Subcutaneous abdominal adipose tissue (tissue), 5 donors: Measurements from ENCODE around the gene MARCHF3.
"Not testable (repeated sequence)": the region's sequence is repeated elsewhere in the genome, so short reads cannot be mapped to it uniquely, and the experiment has no call there.

Source experiments
- H3K27ac ChIP-seq: one replicate; pipeline ENCODE4 v1.7.0; 2013; ENCODE audit warnings: low read depth, mild to moderate bottlenecking, inconsistent platforms, low read length, moderate library complexity
- H3K27me3 ChIP-seq, 5 donors: one replicate each; pipeline ENCODE4 v1.7.0; 2013; ENCODE audit warnings: low read length in 5 of 5, inconsistent platforms in 1 of 5; ENCODE audit not compliant: control insufficient read depth in 5 of 5, insufficient read depth in 4 of 5
- H3K36me3 ChIP-seq, 5 donors: one replicate each; pipeline ENCODE4 v1.7.0; 2013; ENCODE audit warnings: low read length in 5 of 5; ENCODE audit not compliant: control insufficient read depth in 5 of 5, insufficient read depth in 5 of 5
- H3K4me1 ChIP-seq, 5 donors: one replicate each; pipeline ENCODE4 v1.7.0; 2013; ENCODE audit warnings: low read length in 5 of 5, mild to moderate bottlenecking in 3 of 5, moderate library complexity in 1 of 5; ENCODE audit not compliant: control insufficient read depth in 5 of 5, insufficient read depth in 5 of 5
- H3K4me3 ChIP-seq, 5 donors: one replicate each; pipeline ENCODE4 v1.7.0; 2013; ENCODE audit warnings: low read length in 5 of 5, low read depth in 1 of 5
- H3K9ac ChIP-seq, 5 donors: one replicate each; pipeline ENCODE4 v1.7.0; 2013; ENCODE audit warnings: low read length in 5 of 5, mild to moderate bottlenecking in 4 of 5, moderate library complexity in 3 of 5
- H3K9me3 ChIP-seq, 5 donors: one replicate each; pipeline ENCODE4 v1.7.0; 2013; ENCODE audit warnings: low read length in 5 of 5; ENCODE audit not compliant: control insufficient read depth in 5 of 5
- donor health status: healthy.
- donor health status: healthy.
- donor health status: healthy.
- donor health status: healthy.
- donor health status: healthy.

Gene MARCHF3

DNA sequence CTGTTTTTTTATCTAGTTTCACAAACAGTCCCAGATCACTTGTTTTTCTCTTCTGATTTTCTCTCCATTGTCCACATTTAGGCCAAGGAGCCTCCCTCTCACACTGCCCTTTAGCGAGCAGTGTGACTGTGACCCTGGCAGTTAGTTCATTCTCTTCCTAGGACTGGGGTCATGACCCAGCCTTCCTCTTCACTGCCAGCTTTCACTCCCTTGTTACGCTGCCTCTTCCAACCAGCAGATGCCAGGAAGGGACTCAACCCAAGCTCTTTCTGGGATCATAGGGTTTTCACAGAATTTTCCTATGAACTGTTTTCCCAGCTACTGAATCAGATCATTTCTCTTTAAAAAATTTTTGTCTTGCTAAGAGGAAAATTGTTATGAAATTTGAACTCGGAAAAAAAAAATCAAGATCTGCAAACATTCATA lies 182.5 kb downstream of the MARCHF3 start:
- Histone ChIP-seq H3K27ac (peak overlapping the region; percentile 85), H3K27me3 (no peaks in the 10 kb centered on the region), H3K36me3 (no peaks in the 10 kb centered on the region), H3K9me3 (no peaks in the 10 kb centered on the region), H3K4me3 (peak overlapping the region in 1 of 5 donors; percentile 22), H3K9ac (peak overlapping the region in 2 of 5 donors; percentile 66 to 78), H3K4me1 (peaks cover 17 to 64% (median 52%) of the 10 kb centered on the region in 5 donors)

DNA sequence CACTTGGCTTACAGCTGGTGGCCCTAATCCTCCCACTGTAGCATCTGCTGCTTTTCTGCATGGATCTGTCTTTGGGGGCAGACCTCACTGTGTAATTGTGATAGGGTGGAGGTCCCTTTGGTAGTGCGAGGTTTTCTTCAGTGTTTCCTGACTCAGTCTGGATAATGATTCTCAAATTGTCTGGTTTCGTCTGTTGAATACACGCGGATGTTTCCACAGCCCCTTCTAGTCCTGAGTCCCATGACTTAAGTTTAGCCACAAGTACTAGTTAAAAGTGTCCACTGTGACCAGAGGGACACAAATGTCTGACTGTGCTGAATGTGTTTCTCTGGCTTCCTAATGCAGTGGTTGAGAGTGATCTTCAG lies 182.9 kb downstream of the MARCHF3 start:
- H3K4me1 ChIP-seq = peaks cover 17 to 60% (median 48%) of the 10 kb centered on the region in 5 donors
- no peaks in the 10 kb centered on the region for H3K9me3 ChIP-seq
- peak overlapping the region; percentile 85 for H3K27ac ChIP-seq
- no peaks in the 10 kb centered on the region for H3K27me3 ChIP-seq
- H3K9ac ChIP-seq = peak overlapping the region in 2 of 5 donors; percentile 26 to 66
- H3K36me3 ChIP-seq = no peaks in the 10 kb centered on the region
- no peak overlapping the region for H3K4me3 ChIP-seq

DNA sequence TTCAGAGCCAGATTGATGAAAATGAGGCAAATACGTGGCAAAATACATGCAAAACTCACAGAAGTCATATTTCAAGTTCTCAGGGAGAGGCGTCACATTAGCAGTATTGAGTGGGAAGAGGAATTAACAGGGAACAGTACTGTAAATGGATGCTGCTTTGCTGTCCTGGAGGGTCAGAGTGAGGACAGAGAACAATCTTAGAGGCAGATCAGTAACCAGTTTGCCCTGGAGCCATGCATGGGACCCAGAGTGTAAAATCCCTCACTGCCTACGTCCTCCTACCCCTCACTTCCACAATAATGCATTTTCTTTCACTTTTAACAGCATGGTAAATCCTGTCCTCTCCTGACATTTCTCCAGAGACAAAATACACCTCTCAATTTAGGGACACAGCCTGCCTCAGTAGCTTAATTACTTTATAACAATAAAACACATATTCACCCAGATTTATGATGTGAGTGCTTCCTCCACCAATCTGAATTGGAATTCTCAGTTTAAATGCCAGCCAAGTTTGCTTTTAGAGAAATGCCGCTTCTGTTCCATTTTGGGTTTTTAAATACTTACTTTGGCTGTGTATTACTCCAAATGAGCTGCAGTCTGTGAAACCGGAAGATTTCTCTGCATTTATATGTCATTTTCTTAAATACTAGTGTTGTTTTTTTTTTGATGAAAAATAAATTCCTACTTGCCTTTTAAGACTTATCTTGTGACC lies 183.5 kb downstream of the MARCHF3 start:
- Histone ChIP-seq H3K4me3 (no peak overlapping the region), H3K27ac (peak overlapping the region; percentile 85), H3K9me3 (no peaks in the 10 kb centered on the region), H3K4me1 (peaks cover 12 to 56% (median 43%) of the 10 kb centered on the region in 5 donors), H3K36me3 (no peaks in the 10 kb centered on the region), H3K27me3 (no peaks in the 10 kb centered on the region), H3K9ac (peak overlapping the region in 3 of 5 donors; percentile 21 to 66 (median 36))

DNA sequence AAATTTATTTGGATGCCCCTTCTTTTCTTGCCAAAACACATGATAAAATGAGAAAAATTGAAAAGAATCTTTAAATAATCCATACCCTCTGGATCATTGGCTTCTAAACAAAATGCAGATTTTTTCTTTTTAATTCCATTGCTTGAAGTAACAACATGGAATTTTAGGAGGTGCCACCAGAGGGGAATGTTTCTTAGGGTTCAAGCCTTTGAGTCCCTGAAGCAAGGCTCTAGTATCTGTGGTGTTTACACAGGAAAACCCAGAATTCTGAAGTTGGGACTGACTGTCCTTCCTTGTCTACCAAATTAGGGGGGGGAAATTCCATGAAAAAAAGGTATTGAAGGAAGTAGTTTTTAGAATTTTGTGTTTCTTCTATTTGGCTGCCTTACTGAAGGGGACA lies 184.0 kb downstream of the MARCHF3 start:
- H3K4me1 ChIP-seq = peaks cover 10 to 51% (median 41%) of the 10 kb centered on the region in 5 donors
- H3K27me3 ChIP-seq = no peaks in the 10 kb centered on the region
- no peaks in the 10 kb centered on the region for H3K36me3 ChIP-seq
- H3K27ac ChIP-seq = peak overlapping the region; percentile 85
- H3K9me3 ChIP-seq = no peaks in the 10 kb centered on the region
- H3K4me3 ChIP-seq = no peak overlapping the region
- peak overlapping the region in 3 of 5 donors; percentile 21 to 66 (median 36) for H3K9ac ChIP-seq

DNA sequence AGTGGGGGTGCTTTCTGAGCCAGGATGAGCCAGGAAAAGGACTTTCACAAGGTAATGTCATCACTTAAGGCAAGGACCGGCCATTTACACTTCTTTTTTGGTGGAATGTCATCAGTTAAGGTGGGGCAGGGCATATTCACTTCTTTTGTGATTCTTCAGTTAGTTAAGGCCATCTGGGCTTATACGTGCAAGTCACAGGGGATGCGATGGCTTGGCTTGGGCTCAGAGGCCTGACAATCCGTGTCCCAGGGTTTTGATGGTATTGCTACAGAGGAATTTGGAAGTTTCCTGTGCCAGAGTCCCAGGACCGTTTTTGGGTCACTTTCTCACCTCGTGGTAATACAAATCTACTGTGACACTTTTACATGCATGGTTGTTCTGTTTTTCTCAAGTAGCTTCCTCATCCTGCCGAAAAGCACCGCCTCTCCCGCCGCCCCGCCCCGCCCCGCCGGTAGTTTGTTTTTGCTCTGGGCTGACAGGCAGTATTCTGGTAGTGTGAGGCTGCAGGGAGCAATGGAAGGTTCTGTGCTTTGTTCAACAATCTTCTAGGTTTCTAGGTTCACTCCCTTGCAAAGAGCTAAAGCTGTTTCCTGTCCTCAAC lies 184.8 kb downstream of the MARCHF3 start:
- not testable (repeated sequence) for H3K9ac ChIP-seq, H3K27ac ChIP-seq, H3K27me3 ChIP-seq, H3K9me3 ChIP-seq, H3K36me3 ChIP-seq
- Histone ChIP-seq H3K4me3 (peak overlapping the region in 1 of 5 donors; percentile 22), H3K4me1 (peaks cover 4 to 43% (median 35%) of the 10 kb centered on the region in 5 donors)

DNA sequence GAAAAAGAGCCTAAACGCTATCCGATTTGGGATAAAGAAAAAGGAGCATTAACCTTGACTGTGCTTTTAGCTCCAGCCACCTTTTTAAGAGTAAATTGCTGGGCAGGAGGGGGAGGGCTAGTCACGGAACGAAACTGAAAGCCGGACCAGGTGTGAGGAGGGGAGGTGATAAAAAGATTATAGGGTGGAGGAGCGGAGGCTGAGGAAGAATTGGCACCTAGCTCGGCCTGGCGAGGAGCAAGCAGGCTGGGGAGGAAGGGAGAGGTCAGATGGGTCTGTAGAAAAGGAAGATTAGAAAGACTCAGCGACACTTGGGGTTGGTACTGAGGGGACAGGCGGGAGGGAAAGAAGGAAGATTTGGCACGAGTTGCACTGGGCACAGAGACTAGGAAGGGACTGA lies 187.0 kb downstream of the MARCHF3 start:
- H3K4me3 ChIP-seq, H3K9me3 ChIP-seq, H3K27me3 ChIP-seq, H3K27ac ChIP-seq, H3K9ac ChIP-seq, H3K36me3 ChIP-seq: not testable (repeated sequence)
- H3K4me1 ChIP-seq = peaks cover 4 to 30% (median 26%) of the 10 kb centered on the region in 5 donors

DNA sequence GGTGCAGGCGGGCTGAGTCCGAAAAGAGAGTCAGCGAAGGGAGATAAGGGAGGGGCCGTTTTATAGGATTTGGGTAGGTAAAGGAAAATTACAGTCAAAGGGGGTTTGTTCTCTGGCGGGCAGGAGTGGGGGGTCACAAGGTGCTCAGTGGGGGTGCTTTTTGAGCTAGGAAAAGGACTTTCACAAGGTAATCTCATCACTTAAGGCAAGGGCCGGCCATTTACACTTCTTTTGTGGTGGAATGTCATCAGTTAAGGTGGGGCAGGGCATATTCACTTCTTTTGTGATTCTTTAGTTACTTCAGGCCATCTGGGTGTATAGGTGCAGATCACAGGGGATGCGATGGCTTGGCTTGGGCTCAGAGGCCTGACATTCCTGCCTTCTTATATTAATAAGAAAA lies 191.0 kb downstream of the MARCHF3 start:
- H3K9me3 ChIP-seq, H3K9ac ChIP-seq, H3K4me1 ChIP-seq, H3K27ac ChIP-seq, H3K4me3 ChIP-seq, H3K36me3 ChIP-seq, H3K27me3 ChIP-seq: not testable (repeated sequence)

DNA sequence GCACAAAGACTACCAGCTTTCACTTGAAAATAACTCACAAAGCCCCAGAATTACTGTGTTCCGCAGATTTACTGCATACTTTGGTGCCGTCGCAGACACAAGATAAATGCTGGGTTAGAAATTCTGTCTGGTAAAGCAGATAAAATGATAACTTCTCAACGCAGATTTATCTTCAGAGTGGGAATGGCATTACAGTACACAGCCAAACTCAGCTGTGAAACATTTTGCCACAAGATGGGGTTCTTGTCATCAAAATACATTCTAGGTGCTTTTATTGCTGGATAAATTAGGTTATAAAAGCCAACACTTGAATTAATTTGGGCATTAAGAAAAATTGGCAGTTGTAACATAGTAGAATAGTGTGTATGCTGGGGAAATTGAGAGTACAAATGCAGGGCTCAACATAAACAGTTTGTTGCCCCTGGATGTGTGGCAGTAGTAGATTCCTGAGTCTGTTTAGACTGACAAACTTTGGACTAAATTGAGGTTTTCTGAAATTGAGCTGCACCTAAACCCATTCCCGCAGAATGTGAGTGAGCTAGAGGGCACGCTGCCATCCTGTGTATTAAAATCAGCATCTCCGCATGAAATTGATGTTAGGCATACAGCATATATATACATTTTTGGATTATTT lies 192.3 kb downstream of the MARCHF3 start:
- Histone ChIP-seq H3K9me3 (no peaks in the 10 kb centered on the region), H3K27me3 (no peaks in the 10 kb centered on the region), H3K36me3 (no peaks in the 10 kb centered on the region), H3K4me3 (no peak overlapping the region), H3K27ac (no peak overlapping the region), H3K4me1 (no peaks in the 10 kb centered on the region), H3K9ac (no peak overlapping the region)

DNA sequence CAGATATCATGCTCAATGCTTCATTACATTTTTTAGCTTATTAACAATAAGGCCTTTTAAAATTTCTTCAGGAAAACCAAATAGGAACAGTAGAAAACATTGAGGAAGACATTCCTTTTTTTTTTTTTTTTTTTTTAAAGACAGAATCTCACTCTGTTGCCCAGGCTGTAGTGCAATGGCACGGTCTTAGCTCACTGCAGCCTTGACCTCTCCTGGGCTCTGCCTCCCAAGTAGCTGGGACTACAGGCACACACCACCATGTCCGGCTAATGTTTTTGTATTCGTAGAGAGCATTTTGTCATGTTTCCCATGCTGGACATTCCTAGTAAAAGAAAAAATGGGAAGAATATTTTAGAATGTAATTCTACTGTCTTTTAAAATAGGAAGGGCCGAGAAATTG lies 193.1 kb downstream of the MARCHF3 start:
- Histone ChIP-seq H3K27ac (no peak overlapping the region), H3K36me3 (no peaks in the 10 kb centered on the region), H3K4me1 (no peaks in the 10 kb centered on the region), H3K27me3 (no peaks in the 10 kb centered on the region), H3K9me3 (no peaks in the 10 kb centered on the region), H3K4me3 (no peak overlapping the region), H3K9ac (no peak overlapping the region)

DNA sequence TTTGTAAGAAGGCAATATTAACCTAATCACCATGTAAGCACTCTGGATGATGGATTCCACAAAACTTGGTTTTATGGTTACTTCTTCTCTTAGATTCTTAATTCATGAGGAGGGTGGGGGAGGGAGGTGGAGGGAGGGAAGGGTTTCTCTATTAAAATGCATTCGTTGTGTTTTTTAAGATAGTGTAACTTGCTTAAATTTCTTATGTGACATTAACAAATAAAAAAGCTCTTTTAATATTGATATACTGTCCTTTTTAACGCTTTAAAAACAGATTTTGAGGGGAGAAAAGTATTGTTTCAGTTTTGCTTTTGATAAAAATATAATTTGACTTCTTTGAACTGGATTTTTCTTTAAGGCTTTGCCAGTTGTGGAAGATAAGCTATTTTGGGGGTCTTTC lies 193.6 kb downstream of the MARCHF3 start:
- Histone ChIP-seq H3K36me3 (no peaks in the 10 kb centered on the region), H3K27me3 (no peaks in the 10 kb centered on the region), H3K4me1 (no peaks in the 10 kb centered on the region)

More for the DNA sequence above, 193.6 kb downstream of the MARCHF3 start:
- Histone ChIP-seq H3K9ac (no peak overlapping the region), H3K27ac (no peak overlapping the region), H3K9me3 (no peaks in the 10 kb centered on the region), H3K4me3 (no peak overlapping the region)
